Heart left ventricle (tissue), 13 donors: ENCODE measurements around the gene TMEM223.

Experiments used
- POLR2A ChIP-seq, 2 donors: fragments of 450-650 bp; IDR thresholded peaks; one replicate each; pipeline ENCODE4 v1.6.1; 2017; ENCODE audit warnings: antibody characterized with exemption in 2 of 2, mild to moderate bottlenecking in 2 of 2, moderate library complexity in 2 of 2
- TF ChIP-seq, protein P1 (sequence below), 12 donors: fragments of 200-600 bp; sonication (generic) in 4 of 12; IDR thresholded peaks; one replicate each; pipeline versions ENCODE4 v1.5.0 to v1.8.0; 2018 to 2022; ENCODE audit warnings: antibody characterized with exemption in 12 of 12, mild to moderate bottlenecking in 5 of 12
- donor health status: ischemic (EF 13 %, LVEDD 7.1; RV severe dilation, severe dysfunction).
- donor health status: DM: no; HTN: yes; CAD: no.
- donor health status: DM: no; HTN: no; CAD: no.
- donor health status: ischemic (EF 25% LVEDD 6.9; RV normal size, moderate dysfunction).
- donor health status: ischemic (EF 25% LVEDD 5.7; RV mildly dilated, moderate dysfunction).
- donor health status: ischemic (EF 35%, LVEDD 5.7; RV mildly dilated, moderate dysfunction).
- donor health status: nonischemic (EF 11% LVEDD 7.7; RV severe dilation, severe dysfunction).
- donor health status: DM: yes; HTN: yes; CAD: no.
- donor health status: PGD.
- donor health status: ischemic (EF 29% LVEDD 5.4; RV normal size, mild dysfunction).
- donor health status: nonischemic (EF 23%, LVEDD 6.1; RV moderate dilation, normal function).

DNA sequence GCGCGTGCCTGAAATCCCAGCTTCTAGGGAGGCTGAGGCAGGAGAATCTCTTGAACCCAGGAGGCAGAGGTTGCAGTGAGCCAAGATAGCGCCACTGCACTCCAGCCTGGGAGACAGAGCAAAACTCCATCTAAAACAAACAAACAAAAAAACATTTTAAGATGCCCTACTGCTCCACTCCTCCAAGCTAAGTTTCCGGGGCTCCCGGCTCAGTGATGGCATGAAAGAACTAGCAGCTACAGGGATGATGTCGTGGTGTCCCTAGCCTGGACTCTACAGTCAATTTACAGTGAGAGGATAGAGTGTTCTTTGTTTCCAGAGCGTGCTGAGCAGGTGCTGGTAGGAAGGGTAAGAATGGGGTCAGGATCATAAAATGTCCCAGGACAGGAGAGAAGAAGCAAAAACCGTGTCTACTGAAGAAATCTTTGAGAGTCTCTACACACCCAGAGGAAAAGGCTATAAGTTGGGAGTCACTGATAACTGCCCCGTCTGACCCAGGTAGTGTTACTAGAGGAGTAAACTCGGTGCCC, 36.7 kb downstream of the TMEM223 start:
- TF ChIP-seq, protein P1, sequence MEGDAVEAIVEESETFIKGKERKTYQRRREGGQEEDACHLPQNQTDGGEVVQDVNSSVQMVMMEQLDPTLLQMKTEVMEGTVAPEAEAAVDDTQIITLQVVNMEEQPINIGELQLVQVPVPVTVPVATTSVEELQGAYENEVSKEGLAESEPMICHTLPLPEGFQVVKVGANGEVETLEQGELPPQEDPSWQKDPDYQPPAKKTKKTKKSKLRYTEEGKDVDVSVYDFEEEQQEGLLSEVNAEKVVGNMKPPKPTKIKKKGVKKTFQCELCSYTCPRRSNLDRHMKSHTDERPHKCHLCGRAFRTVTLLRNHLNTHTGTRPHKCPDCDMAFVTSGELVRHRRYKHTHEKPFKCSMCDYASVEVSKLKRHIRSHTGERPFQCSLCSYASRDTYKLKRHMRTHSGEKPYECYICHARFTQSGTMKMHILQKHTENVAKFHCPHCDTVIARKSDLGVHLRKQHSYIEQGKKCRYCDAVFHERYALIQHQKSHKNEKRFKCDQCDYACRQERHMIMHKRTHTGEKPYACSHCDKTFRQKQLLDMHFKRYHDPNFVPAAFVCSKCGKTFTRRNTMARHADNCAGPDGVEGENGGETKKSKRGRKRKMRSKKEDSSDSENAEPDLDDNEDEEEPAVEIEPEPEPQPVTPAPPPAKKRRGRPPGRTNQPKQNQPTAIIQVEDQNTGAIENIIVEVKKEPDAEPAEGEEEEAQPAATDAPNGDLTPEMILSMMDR (IDR thresholded peaks at IDR 0.05) = no peak
- TF ChIP-seq POLR2A (IDR thresholded peaks at IDR 0.05) = no peak
